Stimulated activated CD4-positive, alpha-beta T cell treated with anti-CD3 and anti-CD28 coated beads, Interleukin-15, amount 100 ng/mL, for 24 hours (primary cell): ENCODE measurements around the gene NSUN4.

Source experiments
- DNase-seq: peaks from one replicate; pipeline ENCODE4 v3.0.0-alpha.2; 2020

The NSUN4 gene

GRCh38 chr1:46408356-46409062 is 67.9 kb downstream of the NSUN4 start:
- no peak for DNase-seq

DNA sequence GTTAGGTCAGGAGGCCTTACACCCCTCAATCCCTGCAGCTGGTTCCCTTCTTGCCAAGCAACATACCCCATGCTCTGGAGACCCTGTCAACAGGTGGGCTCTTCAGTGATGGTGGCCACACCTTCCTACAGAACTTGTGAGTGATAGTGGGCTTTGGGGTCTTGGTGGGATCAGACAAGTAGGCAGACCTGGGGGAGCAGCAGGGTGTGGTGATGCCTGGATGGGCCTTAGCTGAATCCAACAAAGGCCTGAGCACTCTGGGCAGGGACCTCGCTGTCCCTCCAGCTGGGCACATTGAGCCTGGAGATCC is 68.4 kb downstream of the NSUN4 start:
- no peak for DNase-seq

DNA sequence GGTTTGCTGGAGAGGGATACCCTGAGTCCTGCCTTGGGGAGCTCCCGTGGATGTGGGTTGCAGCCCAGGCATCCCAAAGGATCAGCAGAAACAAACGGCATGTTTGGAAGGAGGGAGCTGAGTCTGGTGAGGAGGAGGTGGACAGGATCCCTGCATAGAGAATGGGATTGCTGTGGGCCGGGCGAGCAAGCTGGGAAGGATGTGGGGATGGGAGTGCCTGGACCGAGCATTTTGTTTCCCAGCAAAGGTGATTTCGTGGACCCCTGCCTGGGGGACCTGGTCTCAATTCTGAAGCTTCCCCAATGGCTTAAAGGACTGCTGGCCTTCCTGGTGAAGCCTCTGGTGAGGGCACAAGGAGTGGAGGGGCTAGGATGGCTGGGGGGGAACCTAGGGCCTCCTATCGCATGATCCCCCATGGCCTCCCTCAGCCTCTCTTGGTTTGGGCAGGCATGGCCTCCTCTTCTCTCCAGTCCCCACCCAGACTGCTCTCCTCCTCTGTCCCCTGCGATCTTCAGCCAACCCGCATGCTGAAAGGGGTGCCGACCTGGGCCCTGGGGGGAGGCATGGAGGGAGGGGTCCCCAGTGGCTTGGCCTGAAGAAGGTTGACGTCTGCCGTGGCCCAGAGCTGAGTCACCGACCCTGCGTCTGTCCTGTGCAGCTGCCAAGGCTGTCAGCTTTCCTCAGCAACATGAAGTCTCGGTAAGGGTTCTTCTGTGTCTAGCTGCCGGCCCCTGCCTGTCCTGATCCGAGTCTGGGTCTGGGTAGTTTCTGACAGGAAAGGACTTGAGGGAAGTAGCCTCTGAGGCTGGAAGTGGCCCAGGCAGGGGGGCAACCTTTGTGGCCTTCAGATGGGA is 69.8 kb downstream of the NSUN4 start:
- DNase-seq, result no peak

DNA sequence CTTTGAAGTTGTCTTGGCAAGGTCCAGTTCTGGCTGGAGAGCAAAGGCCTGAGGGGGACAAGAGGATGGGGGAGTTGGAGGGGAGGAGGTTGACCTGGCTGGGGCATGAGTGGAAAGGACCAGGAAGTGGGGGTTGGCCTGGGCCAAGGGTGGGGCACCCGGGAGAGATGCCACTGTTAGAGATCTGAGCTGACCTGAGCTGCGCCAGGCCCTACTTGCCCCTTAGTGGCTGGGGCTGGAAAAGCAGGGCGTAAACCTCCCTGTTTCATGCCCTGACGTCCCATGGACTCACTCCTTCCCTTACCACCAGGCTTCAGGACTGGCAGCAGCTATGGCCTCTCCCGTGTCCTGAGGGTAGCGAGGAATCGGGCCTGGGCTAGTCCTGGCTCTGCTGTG is 70.4 kb downstream of the NSUN4 start:
- DNase-seq, result no peak
